ENCODE measurements around the gene USP49. TPM values are rescaled to one million over a fixed set of nuclear protein-coding genes. Genes with fewer than 3 reads are reported as not detected.

The USP49 gene

DNA sequence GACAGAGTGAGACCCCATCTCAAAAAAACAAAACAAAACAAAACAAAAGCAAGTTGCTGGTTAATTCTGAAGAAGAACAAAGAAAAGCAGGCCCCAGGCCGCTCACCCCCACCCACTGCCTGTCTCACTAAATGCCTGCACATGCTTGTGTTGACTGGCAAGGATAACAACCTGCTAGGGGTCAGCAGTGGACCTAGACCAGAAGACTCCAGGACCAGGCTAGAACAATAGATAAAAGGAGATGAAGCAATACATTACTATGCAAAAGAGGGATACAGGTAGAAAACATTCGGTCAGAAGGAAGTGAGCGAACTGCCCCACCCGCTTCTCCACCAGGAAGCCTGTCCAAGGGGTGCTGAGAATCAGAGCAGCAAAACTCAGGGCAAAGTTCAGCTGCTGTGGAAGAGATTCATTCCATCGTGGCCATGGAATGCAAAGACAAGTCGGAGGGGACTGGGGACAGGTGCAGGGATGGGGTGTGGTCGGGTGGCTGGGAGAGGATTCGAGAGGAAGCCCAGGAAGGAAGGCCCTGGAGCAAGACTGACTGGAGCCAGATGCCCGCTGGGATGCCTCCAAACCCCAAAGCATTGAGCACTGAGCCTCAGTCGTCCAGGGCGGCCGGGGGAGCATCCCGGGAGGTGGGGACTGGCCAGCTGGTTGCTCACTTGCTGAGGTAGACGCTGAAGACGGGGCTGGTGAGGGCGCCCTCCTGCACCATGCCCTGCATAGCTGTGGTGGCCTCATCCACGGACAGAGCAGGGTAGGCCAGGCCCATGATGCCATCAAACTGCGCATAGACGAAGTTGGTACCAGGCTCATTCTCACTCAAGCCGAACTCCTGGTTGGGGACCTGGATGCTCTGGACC is 153.3 kb downstream of the USP49 start:
- Histone ChIP-seq H3K9me3 (replicated peaks; ENCODE audit: low read length) (no peaks in the 10 kb centered on the region), H3K4me3 (ENCODE audit: low read length) (no peak overlapping the region), H3K9ac (ENCODE audit: low read depth, low read length) (no peak overlapping the region), H3K36me3 (ENCODE audit: insufficient read depth, low read length) (no peaks in the 10 kb centered on the region), H3K4me1 (ENCODE audit: control insufficient read depth, insufficient read depth, low read length) (no peaks in the 10 kb centered on the region), H3K4me2 (ENCODE audit: low read length) (no peak overlapping the region), H3K27me3 (ENCODE audit: control insufficient read depth, insufficient read depth, low read length) (peaks cover 28% of the 10 kb centered on the region)

- no peaks in the 10 kb centered on the region for H3K9me3 ChIP-seq (replicated peaks; ENCODE audit: low read length)
Observed at GRCh38 chr6:41740366-41741162, 154.6 kb downstream of the USP49 start.

More at GRCh38 chr6:41740366-41741162, 154.6 kb downstream of the USP49 start:
- no peaks in the 10 kb centered on the region for H3K36me3 ChIP-seq (ENCODE audit: insufficient read depth, low read length)
- H3K4me2 ChIP-seq (ENCODE audit: low read length), result no peak overlapping the region
- no peak overlapping the region for H3K9ac ChIP-seq (ENCODE audit: low read depth, low read length)
- H3K4me1 ChIP-seq (ENCODE audit: control insufficient read depth, insufficient read depth, low read length), result no peaks in the 10 kb centered on the region
- H3K27me3 ChIP-seq (ENCODE audit: control insufficient read depth, insufficient read depth, low read length), result peaks cover 26% of the 10 kb centered on the region
- no peak overlapping the region for H3K4me3 ChIP-seq (ENCODE audit: low read length)

Small RNA genes within 50 kb of the gene (small RNA-seq; reads per million reads assigned to genes)
- gene AL365205.2 (not detected), gene AL365205.3 (not detected), gene RF00019 (not detected), gene RF00393 (not detected)

Measured in skeletal muscle satellite cell (primary cell).